GM12874 (cell line): Measurements from ENCODE around the gene ENTPD1.

Source experiments
- TF ChIP-seq, protein P1 (sequence below): IDR thresholded peaks from 2 replicates; pipeline ENCODE4 v1.5.1; 2011; ENCODE audit warnings: low read depth, mild to moderate bottlenecking, control low read depth, low read length, moderate library complexity; ENCODE audit not compliant: insufficient read depth

The ENTPD1 gene

DNA sequence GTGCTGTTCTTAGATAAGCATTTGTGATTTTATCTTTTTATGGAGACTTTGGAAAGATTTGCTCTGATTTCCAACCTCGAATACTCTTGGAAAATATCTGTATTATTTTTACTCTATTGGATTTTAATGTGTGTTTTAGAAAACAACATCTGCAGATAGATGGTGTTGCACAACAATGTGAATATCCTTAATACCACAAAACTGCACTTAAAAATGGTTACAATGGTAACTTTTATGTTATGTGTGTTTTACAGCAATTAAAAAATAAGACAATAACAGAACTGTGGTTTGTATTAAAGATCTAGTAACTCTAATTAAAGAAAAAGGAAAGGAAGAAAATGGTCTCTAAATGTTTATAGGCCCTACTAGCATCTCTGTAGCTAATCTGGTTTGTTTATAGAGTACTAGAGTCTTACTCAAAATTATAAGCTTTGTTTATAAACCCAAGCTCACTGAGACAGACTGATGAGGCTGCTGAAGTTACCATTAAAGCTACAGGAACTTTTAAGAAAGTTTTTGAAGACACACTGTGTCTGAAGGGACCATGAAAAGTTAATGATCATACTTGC, 77.2 kb downstream of the ENTPD1 start:
- TF ChIP-seq, protein P1, sequence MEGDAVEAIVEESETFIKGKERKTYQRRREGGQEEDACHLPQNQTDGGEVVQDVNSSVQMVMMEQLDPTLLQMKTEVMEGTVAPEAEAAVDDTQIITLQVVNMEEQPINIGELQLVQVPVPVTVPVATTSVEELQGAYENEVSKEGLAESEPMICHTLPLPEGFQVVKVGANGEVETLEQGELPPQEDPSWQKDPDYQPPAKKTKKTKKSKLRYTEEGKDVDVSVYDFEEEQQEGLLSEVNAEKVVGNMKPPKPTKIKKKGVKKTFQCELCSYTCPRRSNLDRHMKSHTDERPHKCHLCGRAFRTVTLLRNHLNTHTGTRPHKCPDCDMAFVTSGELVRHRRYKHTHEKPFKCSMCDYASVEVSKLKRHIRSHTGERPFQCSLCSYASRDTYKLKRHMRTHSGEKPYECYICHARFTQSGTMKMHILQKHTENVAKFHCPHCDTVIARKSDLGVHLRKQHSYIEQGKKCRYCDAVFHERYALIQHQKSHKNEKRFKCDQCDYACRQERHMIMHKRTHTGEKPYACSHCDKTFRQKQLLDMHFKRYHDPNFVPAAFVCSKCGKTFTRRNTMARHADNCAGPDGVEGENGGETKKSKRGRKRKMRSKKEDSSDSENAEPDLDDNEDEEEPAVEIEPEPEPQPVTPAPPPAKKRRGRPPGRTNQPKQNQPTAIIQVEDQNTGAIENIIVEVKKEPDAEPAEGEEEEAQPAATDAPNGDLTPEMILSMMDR: no peak

DNA sequence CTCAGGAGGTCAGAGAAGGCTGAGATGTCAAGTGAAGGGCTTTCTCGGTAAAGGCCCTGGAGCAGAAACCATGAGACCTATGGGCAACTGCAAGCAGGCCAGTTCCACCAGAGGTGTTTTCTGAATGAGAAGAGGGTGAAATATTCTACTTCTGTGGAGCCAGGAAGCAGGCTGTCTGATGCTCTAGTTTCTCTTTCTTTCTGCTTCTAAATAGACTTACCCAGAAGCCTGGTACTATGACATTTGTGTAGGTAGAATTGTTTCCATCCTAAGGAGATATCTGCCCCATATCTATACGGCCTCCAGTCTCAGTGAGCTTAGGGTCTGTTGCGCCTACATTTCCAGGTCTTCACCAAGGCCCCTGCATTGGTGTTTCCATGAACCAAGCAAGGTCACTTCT, 78.4 kb downstream of the ENTPD1 start:
- TF ChIP-seq, protein P1: no peak

DNA sequence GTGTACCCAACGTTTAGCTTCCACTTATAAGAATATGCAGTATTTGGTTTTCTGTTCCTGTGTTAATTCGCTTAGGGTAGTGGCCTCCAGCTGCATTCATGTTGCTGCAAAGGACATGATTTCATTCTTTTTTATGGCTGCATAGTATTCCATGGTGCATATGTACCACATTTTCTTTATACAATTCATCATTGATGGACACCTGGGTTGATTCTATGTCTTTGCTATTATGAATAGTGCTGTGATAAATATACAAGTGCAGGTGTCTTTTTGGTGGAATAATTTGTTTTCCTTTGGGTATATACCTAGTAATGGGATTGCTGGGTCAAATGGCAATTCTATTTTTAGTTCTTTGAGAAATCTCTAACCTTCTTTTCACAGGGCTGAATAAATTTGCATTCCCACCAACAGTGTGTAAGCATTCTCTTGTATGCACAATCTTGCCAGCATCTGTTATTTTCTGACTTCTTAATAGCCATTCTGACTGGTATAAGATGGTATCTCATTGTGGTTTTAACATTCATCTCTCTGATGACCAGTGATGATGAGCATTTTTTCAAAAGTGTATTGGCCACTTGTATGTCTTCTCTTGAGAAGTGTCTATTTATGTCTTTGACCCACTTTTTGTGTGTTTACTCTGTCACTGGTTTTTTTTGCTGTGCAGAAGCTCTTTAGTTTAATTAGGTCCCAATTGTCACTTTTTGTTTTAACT, 79.3 kb downstream of the ENTPD1 start:
- TF ChIP-seq, protein P1: no peak

DNA sequence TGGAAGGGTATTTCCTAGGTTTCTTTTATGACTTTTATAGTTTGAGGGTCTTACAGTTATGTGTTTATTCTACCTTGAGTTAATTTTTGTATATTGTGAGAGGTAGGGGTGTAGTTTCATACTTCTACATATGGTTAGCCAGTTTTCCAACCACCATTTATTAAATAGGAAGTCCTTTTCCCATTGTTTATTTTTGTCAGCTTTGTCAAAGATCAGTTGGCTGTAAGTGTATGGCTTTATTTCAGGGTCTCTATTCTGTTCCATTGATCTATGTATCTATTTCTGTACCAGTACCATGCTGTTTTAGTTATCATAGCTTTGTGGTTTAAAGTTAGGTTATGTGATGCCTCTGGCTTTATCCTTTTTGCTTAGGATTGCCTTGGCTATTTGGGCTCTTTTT, 79.9 kb downstream of the ENTPD1 start:
- TF ChIP-seq, protein P1: no peak

DNA sequence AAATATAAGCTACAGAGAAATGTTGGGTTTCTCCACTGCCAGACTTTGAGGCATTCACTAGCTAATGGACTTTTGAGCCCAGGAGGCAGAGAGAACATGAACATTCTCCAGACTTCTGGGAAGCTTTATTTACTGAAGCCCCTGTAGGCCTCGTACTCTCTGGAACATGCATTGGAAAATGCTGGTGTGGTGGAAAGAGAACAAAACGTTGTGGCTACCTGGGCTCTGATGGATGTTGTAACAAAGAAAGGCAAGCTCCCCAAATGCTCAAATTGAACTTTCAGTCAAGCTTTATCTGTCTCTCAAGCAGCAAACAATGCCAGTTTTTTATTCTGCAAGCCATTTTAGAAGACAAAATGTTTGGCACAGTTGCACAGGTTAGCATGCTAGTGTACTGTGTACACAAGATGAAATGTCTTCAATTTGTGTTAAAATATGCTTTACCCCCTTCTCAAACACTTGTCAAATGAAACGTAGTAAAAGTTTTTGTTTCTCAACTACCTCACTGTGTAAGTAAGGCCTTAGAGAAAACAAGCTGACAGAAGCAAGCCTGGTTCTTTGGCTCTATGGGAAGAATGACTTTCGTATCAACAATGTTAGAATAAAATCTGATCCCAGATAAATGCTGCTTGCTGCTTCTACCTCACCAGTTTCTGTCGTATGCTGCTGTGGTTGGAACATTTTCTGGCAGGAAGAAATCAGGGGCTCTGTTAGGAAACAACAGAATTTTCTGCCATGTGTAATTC, 80.8 kb downstream of the ENTPD1 start:
- TF ChIP-seq, protein P1: no peak

DNA sequence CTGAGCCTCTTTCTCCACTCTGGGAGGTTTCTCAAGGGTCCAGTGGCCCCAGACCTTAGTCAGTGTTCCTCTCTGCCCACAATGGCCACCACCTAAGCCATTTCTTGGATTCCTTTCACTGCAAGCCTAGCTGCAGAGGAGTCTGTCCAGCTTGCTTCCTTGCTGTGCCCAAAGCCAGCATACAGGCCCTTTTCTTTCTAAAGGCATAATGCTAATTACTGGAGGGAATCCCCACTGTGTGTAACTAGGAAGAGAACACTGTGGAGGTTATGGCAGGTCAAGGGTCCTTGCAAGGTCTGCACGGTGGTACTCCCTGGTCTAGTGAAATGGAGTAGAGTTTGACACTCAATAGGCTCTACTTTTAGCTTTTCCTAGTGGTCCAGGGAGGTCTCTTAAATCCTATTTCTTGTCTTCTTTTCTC, 81.4 kb downstream of the ENTPD1 start:
- TF ChIP-seq, protein P1: no peak

DNA sequence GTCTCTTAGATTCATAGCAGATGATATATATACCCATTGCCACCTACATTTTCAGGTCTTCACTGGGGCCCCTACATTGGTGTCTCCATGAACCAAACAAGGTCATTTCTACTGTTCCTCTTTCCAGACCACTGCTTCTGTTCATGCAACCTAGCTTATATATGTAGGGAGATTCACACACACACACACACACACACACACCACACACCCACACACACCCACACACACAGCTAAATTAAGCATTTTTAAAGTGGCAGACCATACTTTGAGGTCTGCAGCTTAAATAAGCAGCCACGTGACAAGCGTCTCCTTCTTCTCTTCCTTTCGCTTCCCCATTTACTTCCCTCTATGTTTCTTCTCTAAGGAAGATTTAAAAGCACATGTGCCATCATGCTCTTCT, 81.8 kb downstream of the ENTPD1 start:
- TF ChIP-seq, protein P1: no peak
